Fibroblast of pulmonary artery (primary cell): ENCODE measurements around the gene AKAP6.

Source experiments
- DNase-seq: peaks from one replicate; pipeline ENCODE4 v3.0.0-alpha.2; 2010; ENCODE audit warnings: low read depth
- H3K4me3 ChIP-seq: replicated peaks from 2 replicates; pipeline ENCODE4 v1.5.1; 2011; ENCODE audit warnings: low read depth, mild to moderate bottlenecking, control low read depth, low read length, moderate library complexity
- CTCF ChIP-seq: IDR thresholded peaks from 2 replicates; pipeline ENCODE4 v1.5.1; 2011; ENCODE audit warnings: mild to moderate bottlenecking, control low read depth, low read length, inconsistent platforms; ENCODE audit errors: missing control alignments

Gene AKAP6

GRCh38 chr14:32621585-32621984 lies 292.5 kb downstream of the AKAP6 start:
- no peak for DNase-seq
- no peak overlapping the region for H3K4me3 ChIP-seq
- no peak for TF ChIP-seq CTCF

DNA sequence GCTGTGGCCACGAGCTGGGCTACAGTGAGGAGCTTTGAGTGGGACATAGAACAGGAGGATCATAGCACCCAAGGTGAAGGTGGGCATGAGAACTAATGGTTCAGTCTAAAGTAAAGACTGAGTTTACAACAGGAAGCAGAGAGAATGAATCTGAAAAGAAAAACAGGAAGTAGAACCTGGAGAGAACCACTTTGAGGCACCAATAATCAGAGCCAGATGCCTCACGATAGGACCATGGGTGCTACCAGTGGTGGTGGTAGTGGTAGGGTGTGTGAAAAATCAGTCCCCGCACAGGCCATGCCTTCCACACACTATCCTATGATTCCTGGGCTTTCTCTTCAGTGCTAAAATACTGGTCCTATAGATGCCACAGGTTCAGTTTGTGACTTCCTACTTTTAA lies 293.6 kb downstream of the AKAP6 start:
- no peak for DNase-seq
- no peak for TF ChIP-seq CTCF
- H3K4me3 ChIP-seq: no peak overlapping the region

GRCh38 chr14:32623300-32624093 lies 294.4 kb downstream of the AKAP6 start:
- TF ChIP-seq CTCF: no peak
- DNase-seq: peak; percentile 47
- H3K4me3 ChIP-seq: no peak overlapping the region

DNA sequence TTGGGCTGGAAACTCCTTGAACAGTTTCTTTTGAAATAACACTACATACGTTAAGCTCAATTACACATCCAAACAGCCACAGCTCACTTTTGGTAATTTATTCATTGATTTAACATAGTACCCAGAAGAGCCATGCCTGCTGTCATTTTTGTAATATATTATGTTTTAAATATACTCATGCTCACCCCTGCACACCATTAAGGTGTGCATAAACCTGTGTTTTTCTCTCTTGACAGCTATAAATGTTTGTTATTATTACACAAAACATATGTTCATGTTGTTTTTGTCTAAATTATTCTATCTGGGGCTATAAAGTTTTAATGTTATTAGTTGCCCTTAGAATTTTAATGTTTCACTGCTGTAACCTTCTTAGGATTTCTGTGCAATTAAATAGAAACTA lies 296.1 kb downstream of the AKAP6 start:
- no peak overlapping the region for H3K4me3 ChIP-seq
- TF ChIP-seq CTCF: no peak

GRCh38 chr14:32627545-32628298 lies 298.6 kb downstream of the AKAP6 start:
- TF ChIP-seq CTCF: no peak
- no peak overlapping the region for H3K4me3 ChIP-seq
- peak; percentile 27 for DNase-seq

More for the DNA sequence above, 296.1 kb downstream of the AKAP6 start:
- DNase-seq: no peak

DNA sequence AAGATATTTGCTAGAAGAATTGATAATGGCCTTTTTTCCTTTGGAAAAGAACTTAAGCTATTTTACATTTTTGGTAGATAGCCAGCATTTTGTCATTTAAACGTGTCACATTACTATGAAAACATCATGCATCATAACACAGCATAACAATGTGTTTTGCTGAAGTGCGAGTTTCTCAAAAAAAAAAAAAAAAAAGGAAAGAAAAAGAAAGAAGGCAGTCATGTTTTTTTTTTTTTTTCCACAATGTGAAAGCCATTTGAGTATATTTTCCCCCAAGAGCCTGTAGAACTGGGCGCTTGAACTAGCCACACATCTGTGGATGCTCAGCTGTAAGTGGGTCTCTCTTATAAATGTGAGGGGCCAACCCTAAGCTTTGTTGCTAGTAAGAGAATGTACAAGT lies 300.1 kb downstream of the AKAP6 start:
- no peak overlapping the region for H3K4me3 ChIP-seq
- TF ChIP-seq CTCF: no peak
- DNase-seq: peak; percentile 35
